GM21619 (cell line): ENCODE measurements around the gene OVCH2.
"Not testable (repeated sequence)": the region's sequence is repeated elsewhere in the genome, so short reads cannot be mapped to it uniquely, and the experiment has no call there.

ENCODE experiments used
- ATAC-seq: cut with Tn5 transposase; IDR thresholded peaks from one replicate; pipeline ENCODE4 v1.9.1; 2021; ENCODE audit not compliant: unreplicated experiment

Gene OVCH2

DNA sequence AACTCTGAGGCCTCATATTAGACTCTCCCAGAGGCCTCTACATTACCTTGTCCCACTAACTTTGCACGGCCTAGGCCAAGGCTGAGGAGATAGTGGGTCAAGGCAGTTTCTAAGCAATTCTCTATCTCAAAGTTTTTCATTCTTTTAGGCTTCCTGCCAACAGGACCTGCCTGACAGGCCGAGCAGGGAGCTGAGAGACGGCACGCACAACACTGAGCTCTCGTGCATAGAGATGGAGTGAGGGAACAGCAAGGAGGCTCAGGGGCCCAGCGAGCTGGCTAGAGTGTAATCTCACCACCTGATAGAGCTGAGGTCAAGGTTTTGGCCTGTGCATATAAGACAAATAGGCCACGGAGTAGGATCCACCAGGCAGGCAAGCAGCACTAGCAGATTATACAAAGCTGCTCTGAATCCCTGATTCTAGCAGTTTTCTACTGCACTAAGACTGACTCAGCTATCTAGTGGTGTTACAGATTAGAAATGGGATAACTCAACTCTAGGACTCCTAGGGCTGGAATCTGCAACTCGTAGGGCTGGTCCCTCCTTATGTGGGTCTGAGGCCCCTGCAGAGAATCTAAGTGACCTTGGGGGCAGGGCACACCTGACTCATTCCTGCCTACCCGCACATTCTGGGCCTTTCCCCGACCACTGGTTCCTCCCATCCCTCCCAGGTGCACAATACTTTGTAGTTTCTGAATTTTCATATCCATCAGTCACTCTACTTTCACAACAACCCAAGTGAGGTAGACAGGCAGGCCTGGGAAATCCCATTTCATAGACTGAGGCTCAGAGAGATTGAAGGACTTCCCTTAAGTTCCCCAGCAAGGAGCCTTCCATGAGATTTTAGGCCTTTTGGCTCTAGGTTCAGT lies 34.7 kb downstream of the OVCH2 start:
- ATAC-seq: peak; percentile 60

DNA sequence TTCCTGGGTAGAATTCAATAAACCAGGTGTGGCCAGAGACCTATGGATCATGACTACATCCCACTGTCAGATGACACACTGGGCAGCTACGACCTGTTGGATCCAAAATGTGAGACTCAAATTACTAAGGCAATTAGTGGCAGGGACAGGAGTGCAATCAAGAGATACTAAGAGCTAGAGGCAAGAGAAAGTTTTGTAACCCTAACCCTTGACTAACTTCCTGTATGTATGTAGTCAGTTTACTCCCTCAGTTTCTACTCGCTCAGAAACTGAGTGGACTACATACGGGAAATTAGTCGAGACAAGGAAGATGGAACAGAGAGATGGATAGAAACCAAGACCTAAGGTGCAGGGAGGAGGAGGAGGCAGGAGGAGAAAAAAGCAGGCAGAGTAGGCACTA lies 35.6 kb downstream of the OVCH2 start:
- no peak for ATAC-seq

GRCh38 chr11:7668911-7669310 lies 37.4 kb downstream of the OVCH2 start:
- ATAC-seq: no peak

DNA sequence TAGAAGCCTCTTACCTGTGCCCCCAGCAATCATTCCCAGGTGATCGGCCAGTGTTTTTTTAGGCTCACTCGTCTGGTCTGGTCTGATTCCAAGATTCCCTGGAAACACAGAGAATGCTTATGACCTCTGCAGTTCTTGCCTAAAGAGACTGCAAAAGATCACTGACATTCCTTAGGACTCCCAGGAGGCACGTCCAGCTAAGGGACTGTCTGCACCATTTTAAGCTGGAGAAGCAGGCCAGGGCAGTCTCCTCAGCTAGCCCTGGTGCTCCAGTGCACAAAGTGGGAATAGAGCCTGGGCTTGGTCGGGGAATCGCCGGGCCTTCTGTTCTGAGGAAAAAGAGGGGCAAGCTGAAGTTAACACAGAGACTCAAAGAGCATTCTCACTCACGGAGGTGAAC lies 37.8 kb downstream of the OVCH2 start:
- no peak for ATAC-seq

- ATAC-seq: no peak
These were observed 38.8 kb downstream of the OVCH2 start for GRCh38 chr11:7667460-7667859.

- no peak for ATAC-seq
These were observed 39.9 kb downstream of the OVCH2 start for GRCh38 chr11:7666292-7666866.

GRCh38 chr11:7665473-7666291 lies 40.6 kb downstream of the OVCH2 start:
- ATAC-seq: peak; percentile 99

DNA sequence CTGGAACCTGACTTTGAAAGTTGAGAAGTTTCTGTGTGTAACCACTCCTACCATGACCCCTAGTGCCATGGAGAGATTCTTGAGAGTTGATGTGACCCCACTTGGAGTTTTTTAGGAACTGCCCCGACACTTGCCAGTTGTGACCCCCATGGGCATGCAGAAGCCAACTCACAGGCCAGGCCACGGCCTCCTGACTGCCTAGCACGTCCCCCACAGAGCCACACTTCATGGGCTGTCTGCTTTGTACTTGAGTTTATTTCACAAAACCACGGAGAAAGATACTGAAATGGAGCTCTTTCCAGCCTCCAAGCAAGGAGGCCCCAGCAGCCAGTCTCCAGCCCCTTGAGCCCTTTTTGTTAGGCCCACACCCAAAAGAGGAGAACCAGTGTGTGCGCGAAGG lies 41.4 kb downstream of the OVCH2 start:
- no peak for ATAC-seq

- not testable (repeated sequence) for ATAC-seq
These were observed 42.7 kb downstream of the OVCH2 start for GRCh38 chr11:7663531-7663930.

- no peak for ATAC-seq
These were observed 48.8 kb downstream of the OVCH2 start for GRCh38 chr11:7657306-7658025.

- no peak for ATAC-seq
These were observed 49.6 kb downstream of the OVCH2 start for GRCh38 chr11:7656704-7657103.

GRCh38 chr11:7655253-7656217 lies 50.7 kb downstream of the OVCH2 start:
- no peak for ATAC-seq

DNA sequence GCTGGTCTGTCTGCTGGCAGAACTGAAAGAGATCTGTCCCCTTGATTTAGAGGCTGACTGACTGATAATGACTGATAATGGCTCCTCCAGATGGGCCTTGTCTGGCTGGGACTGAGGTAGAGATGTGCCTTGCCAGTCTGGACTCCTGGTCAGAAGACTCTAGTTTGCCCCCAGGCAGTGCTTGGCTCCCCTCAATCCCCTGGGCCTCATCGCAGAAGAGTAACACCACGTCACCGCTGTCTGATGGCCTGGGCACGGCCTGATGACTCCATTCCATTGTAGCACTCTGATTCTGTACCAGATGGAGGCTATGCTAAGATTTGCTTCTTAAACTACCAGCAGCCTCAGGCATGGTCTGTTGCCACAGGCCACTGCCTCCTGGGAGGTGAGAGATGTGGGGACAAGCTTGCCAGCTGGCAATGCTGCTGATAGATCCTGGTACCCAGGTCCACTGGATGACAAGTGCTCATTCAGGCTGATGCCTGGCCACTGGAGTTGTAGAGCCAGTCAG lies 52.0 kb downstream of the OVCH2 start:
- no peak for ATAC-seq

GRCh38 chr11:7651700-7652099 lies 54.6 kb downstream of the OVCH2 start:
- no peak for ATAC-seq

DNA sequence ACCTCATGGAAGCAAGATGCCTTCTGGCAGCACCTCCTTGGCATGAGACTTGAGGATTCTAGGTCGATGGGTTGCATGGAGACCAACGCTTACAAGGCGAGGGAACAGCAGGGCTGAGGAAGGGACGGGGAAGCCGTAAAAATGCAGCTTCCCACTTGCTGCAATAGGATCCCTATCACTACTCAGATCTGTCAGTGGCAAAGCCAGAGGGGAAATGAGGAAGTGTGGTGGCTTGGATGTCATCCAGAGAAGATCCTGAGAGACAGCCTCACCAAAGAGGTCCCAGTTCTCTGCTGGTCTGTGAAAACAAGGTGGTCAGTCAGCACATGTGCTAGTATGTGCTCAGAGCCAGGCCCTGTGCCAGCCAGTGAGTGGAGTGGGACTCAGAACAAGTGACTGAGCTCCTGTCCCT lies 55.1 kb downstream of the OVCH2 start:
- ATAC-seq: no peak

- no peak for ATAC-seq
These were observed 58.0 kb downstream of the OVCH2 start for GRCh38 chr11:7648264-7648663.

DNA sequence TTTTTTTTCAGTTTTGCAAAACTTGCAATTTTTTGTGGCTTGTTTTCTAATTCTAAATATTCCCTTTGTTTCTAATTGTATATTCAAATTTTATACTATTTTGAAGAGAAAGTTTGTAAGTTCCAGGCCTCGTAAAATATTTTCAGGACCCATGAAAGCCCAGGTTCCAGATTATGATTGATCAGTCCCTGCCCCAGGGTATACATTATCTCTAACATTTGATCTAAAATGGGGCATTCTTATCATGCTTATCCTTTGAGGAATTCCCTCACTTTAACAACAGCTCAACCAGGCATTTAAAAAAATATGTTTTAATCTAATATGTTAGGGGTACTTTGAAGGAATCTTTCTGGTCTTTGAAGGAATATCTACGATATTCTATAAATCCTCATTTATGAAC lies 59.4 kb downstream of the OVCH2 start:
- no peak for ATAC-seq

DNA sequence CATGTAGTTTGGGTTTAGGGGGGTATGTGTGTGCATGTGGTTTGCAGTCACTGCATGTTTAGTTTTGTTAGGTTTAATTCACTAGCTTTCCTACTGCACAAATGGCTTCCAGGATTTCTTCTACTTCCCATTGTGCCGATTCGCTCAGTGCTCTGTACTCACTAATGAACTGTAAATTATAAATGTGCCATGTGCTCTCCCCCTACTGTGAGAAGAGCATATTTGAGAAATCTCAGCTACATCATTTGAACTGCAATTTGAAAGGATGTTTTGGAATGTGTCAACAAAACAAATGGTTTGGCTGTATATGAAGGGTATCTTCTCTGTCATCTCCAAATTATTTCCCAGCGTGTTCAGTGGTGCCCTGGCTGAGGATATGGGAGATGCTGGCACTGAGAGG lies 61.1 kb downstream of the OVCH2 start:
- no peak for ATAC-seq

- no peak for ATAC-seq
These were observed 63.0 kb downstream of the OVCH2 start for GRCh38 chr11:7643314-7643713.

GRCh38 chr11:7642747-7643146 lies 63.5 kb downstream of the OVCH2 start:
- ATAC-seq: no peak
